NCI-H128 (cell line): Measurements from ENCODE around the gene EZH1.
"Not testable (repeated sequence)": the region's sequence is repeated elsewhere in the genome, so short reads cannot be mapped to it uniquely, and the experiment has no call there.

Source experiments
- DNase-seq: peaks from one replicate; lab custom pipeline; 2025; ENCODE audit not compliant: unreplicated experiment; lab: John Stamatoyannopoulos, UW

EZH1 gene

DNA sequence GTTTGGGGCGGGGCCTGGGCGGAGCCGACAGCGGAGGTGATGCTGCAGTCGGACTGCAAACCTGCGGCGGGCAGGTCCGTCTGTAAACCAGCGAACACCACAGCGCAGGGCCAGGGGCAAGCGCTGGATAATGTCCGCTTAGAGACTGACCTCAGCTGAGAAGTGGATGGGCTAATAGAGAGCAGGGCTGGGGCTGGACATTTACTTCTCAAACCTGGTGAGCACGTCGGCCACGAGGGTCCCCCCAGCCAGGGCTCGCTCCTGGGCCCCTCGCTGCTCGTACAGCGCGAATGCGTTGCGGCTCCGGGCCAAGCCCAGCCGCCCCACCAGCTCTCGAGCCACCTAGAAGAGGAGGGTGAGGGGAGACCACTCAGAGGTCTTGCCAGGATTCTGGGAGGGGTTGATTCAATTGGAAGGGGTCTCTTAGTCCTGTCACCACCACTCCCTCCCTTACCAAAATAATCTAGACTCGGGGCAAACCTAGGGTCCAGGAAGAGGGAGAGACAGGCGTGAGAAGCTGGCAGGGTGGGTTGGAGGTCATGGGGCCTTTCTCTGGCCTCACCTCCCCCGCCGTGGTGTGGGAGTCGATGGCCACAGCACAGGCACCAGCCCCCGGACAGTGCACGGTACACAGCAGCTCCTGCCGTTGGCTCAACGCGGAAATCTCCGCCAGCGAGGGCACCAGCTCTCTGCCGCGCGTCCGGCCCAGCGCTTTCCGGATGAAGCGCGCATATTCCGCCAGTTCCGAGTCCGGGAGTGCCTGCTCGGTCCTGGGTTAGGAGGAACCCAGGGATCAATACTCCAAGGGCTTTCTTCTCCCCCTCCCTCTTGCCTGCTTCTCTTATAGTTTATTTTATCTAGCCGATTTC is 73.8 kb downstream of the EZH1 start:
- DNase-seq: no peak

DNA sequence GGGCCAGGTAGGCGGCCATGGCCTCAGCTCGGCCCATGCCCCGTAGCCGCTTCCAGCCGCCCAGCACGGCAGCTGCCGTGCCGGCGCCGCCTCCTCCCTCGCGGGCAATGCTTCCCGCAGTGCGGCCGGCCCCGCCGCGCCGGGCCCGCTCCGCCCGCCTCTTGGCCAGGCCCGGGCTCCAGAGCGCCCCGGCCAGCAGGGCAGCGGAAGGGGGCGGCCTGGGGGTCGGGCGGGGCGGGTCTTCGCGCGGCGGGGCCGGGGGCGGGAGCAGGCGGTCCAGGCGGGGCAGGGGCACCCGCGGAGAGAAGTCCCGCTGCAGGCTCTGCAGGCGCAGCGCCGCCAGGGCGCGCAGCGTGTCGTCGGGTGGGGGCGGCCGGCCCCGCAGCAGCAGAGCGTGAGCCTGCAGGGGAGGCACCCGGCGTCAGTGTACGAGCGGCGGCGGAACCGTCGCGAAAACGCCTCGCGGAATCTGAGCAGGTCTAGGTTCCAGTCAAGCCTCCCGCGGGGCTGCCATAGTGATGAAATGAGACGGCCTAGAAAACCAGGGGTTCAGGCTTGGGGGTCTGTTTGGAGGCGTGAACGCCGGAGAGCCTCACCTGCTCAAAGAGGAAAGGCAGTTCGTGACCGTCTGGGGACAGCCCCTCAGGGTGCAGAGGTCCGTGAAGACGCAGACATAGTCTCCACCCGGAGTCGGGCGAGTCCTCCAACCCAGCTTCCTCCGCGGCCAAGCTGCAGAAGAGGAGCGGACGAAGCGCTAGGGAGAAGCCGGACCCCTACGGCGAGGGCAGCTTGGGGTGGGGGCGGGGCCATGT is 74.7 kb downstream of the EZH1 start:
- DNase-seq: no peak

DNA sequence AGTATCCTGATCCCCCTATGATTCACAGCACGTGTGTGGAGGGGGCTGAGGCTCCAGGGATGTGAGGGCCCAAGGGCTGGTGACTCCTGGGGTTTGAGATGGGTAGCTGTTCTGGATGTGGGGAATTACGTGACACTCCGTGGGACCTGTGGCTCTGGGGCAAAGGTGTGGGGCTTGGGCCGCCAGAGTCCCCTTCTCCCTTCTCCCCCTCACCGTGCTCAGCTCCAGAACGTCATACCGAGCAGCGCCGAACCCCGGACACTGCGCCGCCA is 75.2 kb downstream of the EZH1 start:
- DNase-seq: no peak

DNA sequence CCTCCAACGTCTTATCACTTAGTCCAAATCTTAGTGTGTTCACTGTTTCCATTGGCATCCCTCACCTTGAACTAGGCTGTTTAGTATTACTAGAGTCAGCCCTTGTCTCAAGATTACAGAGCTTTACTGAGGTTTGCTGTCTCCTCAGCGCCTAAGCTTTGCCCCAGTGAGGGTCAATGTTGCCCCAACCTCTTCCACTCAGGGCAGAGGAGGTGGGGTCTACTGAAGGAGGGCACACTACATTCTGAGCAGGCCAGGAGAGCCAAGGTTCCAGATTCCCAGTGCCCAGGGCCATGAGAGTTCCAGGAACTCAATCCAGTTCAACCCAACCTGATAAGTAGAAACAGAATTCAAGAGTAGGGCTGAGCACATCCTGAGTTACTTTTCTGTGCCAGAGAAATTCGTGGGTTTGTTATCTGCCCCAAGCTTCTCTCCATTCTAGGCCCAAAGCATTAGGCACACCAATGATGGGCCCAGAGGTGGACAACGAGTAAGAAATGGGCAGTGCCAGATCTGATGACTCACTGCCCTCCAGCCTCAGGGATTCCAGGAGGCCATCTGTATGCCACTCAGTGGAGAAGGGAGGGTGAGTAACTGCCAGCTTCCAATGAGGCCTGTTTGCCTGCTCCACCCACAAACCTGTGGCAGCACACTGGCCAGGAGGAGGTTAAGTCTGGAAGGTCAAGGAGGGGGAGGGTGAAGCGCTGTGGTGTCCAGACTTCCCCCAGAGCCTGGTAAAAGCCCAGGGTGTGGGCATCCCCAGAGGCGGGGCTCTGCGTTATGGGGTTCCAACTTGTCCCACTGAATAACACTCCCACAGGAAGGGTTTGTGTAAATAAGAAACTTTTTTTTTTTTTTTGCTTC is 77.5 kb downstream of the EZH1 start:
- no peak for DNase-seq

DNA sequence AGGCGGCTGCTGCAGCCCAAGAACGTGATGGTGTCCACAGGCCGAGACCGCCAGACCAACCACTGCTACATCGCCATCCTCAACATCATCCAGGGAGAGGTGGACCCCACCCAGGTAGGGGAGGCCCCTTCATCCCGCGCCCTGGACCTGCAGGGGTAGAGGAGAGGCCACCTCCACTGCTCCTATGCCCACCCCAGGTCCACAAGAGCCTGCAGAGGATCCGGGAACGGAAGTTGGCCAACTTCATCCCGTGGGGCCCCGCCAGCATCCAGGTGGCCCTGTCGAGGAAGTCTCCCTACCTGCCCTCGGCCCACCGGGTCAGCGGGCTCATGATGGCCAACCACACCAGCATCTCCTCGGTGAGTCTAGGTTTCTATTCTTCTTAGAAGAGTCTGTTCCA is 78.7 kb downstream of the EZH1 start:
- DNase-seq: not testable (repeated sequence)

DNA sequence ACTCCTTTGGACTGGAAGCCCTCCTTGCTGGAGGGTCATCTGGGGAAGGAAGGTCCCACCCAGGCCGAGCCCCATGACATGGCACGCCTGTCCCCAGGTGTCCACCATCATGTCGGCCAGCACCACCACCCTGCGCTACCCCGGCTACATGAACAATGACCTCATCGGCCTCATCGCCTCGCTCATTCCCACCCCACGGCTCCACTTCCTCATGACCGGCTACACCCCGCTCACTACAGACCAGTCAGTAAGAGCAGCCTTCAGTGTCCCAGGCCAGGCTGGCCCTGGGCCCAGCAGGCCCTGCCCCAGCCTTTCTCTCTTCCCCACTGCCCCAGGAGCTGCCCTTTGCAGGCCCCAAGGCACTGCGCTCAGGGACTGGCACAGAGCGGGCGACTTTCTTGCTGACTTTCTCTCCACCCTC is 79.2 kb downstream of the EZH1 start:
- no peak for DNase-seq

DNA sequence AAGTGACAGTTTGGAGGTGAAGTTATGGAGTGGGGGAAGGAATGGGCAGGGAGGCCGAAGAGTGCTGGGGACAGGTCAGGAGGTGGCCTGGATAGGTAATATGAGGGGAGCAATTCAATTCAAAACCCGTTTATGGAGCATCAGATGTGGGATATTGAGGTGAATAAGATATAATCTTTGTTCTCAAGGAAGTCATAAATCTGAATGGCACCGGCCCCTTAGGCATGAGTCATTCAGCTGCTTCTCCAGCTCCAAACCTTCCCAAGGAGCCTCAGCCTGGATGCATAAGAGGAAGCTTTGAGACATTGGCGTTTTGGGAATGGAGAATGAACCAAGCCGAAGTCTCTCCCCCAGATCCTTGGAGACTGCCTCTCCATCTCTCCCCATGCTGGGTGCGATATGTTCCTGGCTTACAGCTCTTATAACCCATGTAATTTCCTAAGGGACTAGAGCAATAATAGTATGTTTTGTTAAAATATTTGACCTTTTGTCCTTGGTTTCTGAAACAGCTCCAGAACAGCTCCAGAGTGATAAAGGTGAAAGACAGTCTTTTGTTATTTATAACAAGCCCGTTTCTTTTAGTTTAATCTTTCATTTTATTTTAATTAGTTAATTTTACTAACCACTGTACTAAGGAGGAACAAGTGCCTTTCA is 84.0 kb downstream of the EZH1 start:
- DNase-seq: no peak

DNA sequence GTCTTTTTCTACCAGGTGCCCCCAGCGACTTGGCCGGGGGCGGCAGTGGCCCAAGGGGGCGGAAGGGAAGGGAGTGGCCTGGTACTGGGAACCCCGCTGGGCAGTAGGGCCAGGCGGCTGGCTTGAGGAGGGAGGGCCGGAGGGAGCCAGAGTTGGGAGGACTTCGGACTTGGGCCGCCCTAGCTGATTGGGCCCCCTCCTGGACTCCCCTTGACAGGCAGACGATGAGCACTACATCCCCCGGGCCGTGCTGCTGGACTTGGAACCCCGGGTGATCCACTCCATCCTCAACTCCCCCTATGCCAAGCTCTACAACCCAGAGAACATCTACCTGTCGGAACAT is 84.9 kb downstream of the EZH1 start:
- not testable (repeated sequence) for DNase-seq

DNA sequence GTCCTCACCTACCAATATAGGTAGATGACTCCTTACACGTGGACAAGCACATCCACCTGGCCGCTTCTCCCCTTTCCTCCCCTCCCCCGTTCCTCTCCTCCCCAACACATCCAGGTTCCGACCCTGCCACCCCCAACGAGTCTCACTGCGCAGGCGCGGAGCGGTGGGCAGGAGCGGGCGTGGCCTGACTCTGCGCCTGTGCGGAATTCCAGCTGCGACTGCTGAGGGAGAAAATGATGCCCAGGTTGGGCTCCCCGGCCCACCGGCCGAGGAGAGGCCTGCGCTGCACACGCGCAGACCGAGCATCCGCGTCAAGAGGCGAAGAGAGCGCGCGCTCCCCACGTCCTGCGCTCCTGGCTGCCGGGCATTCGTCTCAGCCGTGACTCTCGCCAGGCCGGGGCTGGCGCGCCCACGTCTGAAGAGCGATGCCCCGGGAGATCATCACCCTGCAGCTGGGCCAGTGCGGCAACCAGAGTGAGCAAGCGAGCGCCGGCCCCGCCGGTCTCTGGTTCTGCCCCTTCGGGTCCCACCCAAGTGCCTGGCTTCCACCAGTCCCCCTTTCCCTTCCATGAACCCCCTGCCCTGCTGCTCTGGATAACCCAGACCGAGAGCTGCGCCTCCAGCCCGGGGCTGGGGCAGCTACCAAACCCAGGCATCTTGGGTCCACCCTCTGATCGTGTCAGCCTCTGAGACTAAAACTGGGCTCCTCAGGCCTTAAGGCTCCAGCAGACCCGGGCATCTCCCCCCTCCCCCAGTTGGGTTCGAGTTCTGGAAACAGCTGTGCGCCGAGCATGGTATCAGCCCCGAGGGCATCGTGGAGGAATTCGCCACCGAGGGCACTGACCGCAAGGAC is 85.5 kb downstream of the EZH1 start, which contains the start of gene TUBG2:
TSS of gene TUBG2 (plus strand) at position 206 of the 853 bp plus-strand sequence. CDS start at position 426, 220 bp downstream.
- DNase-seq: peak; percentile 85

DNA sequence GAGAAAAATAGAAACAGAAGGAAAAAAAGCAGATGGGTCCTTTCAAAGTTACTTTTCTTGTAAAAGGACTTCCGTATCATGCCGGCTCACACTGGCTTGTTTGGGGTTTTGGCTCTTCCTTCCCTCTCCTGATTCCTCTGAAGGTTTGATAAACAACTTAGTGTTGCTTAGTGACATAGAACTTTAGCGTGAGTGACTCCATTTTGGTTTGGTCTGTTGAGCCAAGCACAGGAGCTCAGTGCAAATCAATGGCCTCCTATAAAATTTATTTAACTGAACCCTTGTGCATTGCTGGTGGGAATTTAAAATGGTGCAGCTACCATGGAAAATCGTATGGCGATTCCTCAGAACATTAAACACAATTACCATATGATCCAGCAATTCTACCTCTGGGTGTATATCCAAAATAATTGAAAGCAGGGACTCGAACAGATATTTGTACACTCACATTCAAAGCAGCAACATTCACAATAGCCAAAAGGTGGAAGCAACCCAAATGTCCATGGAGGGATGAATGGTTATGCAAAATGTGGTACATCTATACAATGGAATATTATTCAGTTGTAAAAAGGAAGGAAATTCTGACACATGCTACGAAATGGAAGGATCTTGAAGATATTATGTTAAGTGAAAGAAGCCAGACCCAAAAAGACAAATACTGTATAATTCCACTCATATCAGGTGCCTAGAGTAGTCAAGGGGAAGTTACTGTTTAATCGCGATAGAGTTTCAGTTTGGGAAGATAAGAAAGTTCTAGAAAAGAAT is 86.8 kb downstream of the EZH1 start:
- DNase-seq: no peak

DNA sequence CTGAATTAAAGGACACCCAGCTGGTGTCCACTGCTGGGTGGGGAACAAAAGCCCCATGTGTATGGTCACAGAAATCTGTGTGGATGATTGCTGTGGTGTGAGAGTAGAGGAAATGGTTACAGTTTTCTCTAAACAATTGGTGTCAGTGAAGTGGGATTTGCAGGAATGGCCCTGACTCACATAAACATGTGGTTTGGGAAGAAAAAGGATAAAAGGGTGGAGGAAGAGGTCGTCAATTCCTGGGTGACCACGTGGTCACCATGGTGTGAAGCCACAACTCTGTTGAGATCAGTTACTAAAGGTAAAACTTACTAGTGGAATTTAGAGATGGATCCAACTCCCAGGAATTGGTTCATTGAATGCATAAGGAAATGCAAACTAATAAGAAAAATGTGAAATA is 89.3 kb downstream of the EZH1 start:
- DNase-seq: no peak

DNA sequence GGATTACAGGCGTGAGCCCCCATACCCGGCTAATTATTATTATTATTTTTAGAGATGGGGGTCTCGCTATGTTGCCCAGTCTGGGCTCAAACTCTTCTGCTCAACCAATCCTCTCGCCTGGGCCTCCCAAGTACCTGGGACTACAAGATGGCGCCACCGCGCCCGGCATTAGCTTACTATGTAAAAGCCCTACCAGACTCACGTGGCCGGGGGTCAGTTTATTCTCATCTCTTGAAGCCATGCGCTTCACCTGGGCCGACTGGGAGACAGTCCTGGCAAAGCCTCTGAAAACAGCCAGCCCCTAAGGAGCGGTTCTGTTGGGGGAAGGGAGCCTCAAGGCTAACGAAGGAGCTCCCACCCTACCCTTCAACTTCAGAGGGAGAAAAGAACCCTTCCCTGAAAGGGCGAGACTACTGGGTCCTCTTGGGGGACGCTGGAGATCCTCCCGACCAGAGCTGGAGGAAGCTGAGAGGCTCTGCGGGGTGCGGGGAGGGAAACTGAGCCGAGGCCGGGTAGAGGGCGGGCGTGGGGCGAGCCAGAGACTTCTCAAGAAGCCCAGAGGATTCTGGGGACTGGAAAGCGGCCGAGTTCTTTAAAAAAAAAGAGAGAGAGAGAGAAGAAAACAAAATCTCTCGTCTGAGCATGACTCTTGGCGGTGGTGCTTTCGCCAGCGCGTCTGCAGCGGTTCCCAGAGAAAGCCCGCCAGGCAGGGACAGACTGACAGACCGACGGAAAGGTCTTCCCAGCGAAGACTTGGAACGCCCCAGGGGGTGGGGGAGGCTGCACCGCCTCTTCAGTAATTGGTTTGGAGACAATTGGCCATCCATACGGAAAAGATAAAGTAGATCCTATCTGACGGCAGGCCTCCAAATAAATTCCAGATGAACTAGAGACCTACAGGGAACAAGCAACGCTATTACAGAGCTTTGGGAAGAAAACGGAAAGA is 91.4 kb downstream of the EZH1 start:
- DNase-seq: no peak

DNA sequence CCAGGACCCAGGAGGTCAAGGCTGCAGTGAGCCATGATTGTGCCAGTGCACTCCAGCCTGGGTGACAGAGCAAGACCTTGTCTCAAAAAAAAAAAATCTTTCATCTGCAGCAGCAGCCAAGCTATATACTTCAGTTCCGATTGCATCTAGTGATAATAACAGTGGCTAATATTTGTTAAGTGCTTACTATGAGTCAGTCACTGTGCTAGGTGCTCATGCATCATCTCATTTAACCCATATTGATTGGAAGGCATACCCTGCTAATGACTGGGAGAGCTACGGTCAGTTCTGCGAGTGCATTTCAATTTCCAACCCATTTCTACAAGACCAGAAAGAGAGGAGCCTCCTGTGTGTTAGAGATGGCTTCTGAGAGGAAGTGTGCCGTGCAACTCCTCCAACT is 93.4 kb downstream of the EZH1 start:
- DNase-seq: no peak
